Measurements from ENCODE around the gene PIK3R6.
"Not testable (repeated sequence)": the region's sequence is repeated elsewhere in the genome, so short reads cannot be mapped to it uniquely, and the experiment has no call there.

Gene PIK3R6

GRCh38 chr17:8875436-8875835, 8.0 kb upstream of the PIK3R6 start:
- DNase-seq (ENCODE audit: low read depth): no peak

GRCh38 chr17:8873801-8874715, 6.6 kb upstream of the PIK3R6 start:
- no peak for DNase-seq (ENCODE audit: low read depth)

GRCh38 chr17:8872705-8873435, 5.4 kb upstream of the PIK3R6 start:
- no peak for DNase-seq (ENCODE audit: low read depth)

DNA sequence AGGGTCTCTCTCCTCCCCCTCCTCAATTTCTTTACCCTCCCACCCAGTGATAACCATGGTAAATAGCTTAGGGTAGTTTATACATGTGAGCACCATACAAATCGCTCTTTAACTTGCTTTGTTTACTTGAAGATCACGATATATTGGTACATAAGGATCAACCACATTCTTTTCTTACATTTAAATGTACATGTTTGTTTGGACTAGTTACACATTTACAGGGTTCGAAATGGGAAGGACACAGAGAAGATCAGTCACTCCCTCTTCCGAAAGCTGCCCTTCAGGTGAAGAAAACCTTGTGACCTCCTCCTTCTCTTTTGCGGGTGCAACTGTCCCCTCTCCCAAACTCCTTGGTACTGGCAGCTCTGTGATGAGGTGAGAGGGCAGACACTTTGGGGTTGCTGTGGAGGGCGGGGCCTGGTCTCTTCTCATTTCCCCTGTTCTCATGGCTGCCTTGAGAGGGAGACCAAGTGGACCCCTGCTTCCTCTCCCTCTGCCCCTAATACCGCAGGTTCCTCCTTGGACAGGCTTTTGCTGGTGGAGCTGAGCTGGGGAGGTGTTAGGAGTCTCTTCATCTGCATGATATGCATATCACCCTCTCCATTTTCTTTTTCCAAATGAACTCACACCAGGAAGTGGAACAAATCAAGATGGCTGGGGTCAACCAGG, 4.7 kb upstream of the PIK3R6 start:
- no peak for DNase-seq (ENCODE audit: low read depth)

GRCh38 chr17:8871081-8871581, 3.7 kb upstream of the PIK3R6 start:
- no peak for DNase-seq (ENCODE audit: low read depth)

GRCh38 chr17:8870406-8871040, 3.0 kb upstream of the PIK3R6 start:
- DNase-seq (ENCODE audit: low read depth): no peak

GRCh38 chr17:8869114-8869815, 1.8 kb upstream of the PIK3R6 start:
- no peak for DNase-seq (ENCODE audit: low read depth)

DNA sequence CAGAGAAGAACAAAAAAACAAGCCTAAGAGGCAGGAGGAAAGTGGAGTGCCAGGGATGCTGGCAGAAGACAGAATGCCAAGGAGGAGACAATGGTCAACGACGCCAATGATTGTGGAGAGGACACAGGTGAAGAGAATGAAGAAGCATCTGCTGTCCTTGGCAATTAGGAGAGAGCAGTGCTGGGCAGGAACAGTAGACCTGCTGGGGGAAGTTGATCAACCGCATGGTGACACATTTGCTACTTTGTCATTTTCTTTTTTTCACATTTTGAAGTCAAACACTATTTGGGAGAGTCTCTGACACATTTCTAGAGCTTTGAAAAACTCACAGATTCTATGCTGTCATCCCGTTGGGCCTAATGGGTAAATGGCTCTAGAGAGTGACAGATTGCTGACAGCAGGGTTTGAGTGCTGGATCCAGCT, 1.1 kb upstream of the PIK3R6 start:
- no peak for DNase-seq (ENCODE audit: low read depth)

DNA sequence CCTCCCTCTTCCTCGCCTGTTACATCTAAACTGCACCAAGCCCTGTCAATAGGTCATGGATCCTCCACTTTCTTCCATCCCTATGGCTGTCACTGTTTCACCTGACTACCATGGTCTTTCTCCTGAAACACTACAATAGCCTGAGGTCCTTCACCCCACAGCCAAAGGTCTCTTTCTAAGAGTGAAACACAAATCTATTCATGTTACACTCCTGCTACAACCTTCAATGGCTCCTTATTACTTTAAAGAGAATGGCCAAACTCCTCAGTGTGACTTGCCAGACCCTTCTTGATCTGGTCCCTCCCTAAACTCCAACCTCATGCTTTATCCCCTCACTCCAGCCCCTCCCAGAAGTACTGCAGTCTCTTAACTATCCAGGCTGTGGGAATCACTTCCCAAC, 618 bp upstream of the PIK3R6 start:
- DNase-seq (ENCODE audit: low read depth): no peak

- no peak for DNase-seq (ENCODE audit: low read depth)
Observed at GRCh38 chr17:8865811-8866210, 1.7 kb downstream of the PIK3R6 start.

GRCh38 chr17:8865385-8865784, 2.1 kb downstream of the PIK3R6 start:
- DNase-seq (ENCODE audit: low read depth): no peak

GRCh38 chr17:8862213-8863056, 5.0 kb downstream of the PIK3R6 start:
- no peak for DNase-seq (ENCODE audit: low read depth)

- DNase-seq (ENCODE audit: low read depth): no peak
Observed at GRCh38 chr17:8861495-8862181, 5.8 kb downstream of the PIK3R6 start.

DNA sequence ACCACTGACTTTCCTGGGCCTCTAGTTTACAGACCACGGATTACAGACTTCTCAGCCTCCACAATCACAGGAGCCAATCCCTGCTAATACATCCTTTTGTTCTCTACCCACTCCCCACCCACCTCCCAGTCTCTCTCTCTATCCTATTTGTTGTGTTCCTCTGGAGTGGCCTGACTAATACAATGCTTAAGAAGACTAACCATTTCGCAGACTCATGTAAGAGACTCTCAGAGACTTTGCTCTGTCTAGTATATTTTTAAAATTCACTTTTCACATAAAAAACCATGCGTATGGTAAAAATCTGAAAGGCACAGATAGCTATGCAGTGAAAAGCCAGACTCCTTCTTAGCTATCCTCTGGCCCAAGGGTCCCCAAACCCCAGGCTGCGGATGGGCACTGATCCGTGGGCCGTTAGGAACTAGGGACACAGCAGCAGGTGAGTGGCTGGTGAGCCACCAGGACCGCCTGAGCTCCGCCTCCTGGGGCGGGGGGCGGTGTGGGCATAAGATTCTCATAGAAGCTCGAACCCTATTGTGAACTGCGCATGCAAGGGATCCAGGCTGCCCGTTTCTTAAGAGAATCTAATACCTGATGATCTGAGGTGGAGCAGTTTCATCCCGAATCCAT, 7.6 kb downstream of the PIK3R6 start:
- DNase-seq (ENCODE audit: low read depth): no peak

DNA sequence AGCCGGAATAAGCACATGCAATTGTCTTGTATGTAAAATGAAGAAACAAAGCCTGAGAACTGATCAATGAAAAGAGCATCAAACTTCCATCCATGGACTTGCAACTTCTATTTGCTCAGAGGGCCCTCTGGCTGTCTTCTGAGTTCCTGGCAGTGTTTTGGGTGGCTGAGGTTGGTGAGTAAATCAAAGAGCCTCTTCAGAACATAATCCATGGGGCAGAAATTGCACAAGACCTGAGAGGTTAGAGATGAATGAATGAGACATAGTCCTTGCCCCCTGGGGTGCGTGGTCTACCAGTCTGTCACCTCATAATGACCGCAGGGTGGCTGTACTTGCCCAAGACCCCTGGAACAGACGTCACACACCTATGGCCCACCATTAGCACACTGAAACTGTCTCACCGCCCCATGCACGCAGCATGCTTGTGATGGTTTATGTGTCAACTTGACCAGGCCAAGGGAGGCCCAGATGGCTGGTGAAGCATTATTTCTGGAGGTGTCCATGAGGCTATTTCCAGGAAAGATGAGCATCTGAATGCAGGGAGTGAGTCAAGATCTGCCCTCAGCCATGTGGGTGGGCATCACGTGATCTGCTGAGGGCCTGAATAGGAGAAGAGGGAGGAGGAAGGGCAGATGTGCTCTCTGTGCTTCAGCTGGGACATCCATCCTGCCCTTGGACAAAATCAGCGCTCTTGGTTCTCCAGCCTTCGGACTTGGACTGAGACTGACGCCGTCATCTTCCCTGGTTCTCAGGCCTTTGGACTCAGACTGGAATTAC, 8.3 kb downstream of the PIK3R6 start:
- no peak for DNase-seq (ENCODE audit: low read depth)

- no peak for DNase-seq (ENCODE audit: low read depth)
Observed at GRCh38 chr17:8857919-8858318, 9.6 kb downstream of the PIK3R6 start.

DNA sequence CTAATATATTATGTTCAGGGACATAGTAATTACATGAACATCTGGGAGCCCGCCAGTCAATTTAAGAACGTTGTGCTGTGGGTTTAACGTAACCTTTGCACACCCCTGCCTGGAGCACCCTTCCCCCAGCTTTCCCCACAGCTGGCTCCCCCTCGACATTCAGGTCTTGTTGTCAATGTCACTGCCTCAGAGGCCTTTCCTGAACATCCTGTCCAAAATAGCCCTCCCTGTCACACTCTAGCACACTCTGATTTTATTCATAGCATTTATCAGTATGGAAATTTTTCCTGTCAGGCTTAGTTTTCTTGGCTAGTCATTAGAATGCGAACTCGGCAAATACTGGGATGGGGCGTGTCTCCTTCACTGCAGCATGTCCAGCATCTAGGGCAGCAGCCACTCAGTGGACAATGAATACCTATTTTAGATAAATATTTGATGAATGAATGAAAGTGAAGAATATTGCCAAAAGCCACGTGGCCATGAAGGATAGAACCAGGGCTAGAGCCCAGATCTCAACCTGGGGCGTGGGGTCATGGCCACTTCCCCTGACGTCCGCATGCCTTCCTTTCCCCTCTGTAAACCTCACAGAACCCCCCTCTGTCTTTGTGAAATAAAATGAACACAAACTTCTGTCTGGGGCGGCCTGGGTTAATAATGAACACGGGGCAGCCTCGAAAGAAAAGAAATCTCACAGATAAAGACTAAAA, 10.5 kb downstream of the PIK3R6 start:
- DNase-seq (ENCODE audit: low read depth): no peak

DNA sequence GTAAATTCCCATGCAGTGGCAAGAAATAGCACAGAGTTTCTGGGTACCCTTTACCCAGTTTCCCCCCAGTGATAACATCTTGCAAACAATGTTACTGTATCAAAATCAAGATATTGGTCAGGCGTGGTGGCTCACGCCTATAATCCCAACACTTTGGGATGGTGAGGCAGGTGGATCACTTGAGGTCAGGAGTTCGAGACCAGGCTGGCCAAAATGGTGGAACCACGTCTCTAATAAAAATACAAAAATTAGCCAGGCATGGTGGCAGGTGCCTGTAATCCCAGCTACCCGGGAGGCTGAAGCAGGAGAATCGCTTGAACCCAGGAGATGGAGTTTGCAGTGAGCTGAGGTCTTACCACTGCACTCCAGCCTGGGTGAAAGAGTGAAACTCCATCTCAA, 11.3 kb downstream of the PIK3R6 start:
- DNase-seq (ENCODE audit: low read depth): not testable (repeated sequence)

All from stimulated activated CD8-positive, alpha-beta memory T cell treated with anti-CD3 and anti-CD28 coated beads, Interleukin-15, amount 100 ng/mL, for 1 hour (primary cell).